HepG2 (cell line): Measurements from ENCODE around the gene ABRACL. TPM values are rescaled to one million over a fixed set of nuclear protein-coding genes. Genes with fewer than 3 reads are reported as not detected.

Experiments used
- BCL6 ChIP-seq: IDR thresholded peaks from 2 replicates; pipeline ENCODE4 v1.6.1; 2016; ENCODE audit warnings: missing genetic modification reagents, missing compliant biosample characterization
- EED ChIP-seq: sonication (generic); formaldehyde crosslinking; IDR thresholded peaks from 2 replicates; pipeline ENCODE4 v1.5.0; 2020; ENCODE audit warnings: mild to moderate bottlenecking, missing genetic modification reagents
- GABPA ChIP-seq, 2 experiments: IDR thresholded peaks; 2 replicates each; pipeline ENCODE4 v1.6.1; 2011 to 2016; ENCODE audit warnings: low read depth in 2 of 2, low read length in 1 of 2, missing biosample characterization in 1 of 2, missing genetic modification characterization in 1 of 2
- MED8 ChIP-seq: sonication (generic); formaldehyde crosslinking; IDR thresholded peaks from 2 replicates; pipeline ENCODE4 v1.8.1; 2023; ENCODE audit warnings: mild to moderate bottlenecking, missing genetic modification reagents; ENCODE audit not compliant: insufficient replicate concordance
- MEIS2 ChIP-seq: sonication (generic); formaldehyde crosslinking; IDR thresholded peaks from 2 replicates; pipeline ENCODE4 v1.9.0; 2021; ENCODE audit warnings: mild to moderate bottlenecking, missing genetic modification reagents
- NR2C2 ChIP-seq: sonication (generic); formaldehyde crosslinking; IDR thresholded peaks from 2 replicates; pipeline ENCODE4 v1.4.0; 2020; ENCODE audit warnings: missing genetic modification reagents, mild to moderate bottlenecking, moderate library complexity, borderline replicate concordance
- RBFOX2 ChIP-seq: fragments of 200-400 bp; formaldehyde crosslinking; IDR thresholded peaks from 2 replicates; pipeline ENCODE4 v1.6.1; 2017; ENCODE audit warnings: low read depth, mild to moderate bottlenecking, low read length
- RFXAP ChIP-seq: sonication (generic); formaldehyde crosslinking; IDR thresholded peaks from 2 replicates; pipeline ENCODE4 v1.4.0; 2020; ENCODE audit warnings: missing genetic modification reagents, borderline replicate concordance
- YEATS4 ChIP-seq: sonication (generic); formaldehyde crosslinking; IDR thresholded peaks from 2 replicates; pipeline ENCODE4 v1.4.0; 2020; ENCODE audit warnings: missing genetic modification reagents, borderline replicate concordance
- ZBTB20 ChIP-seq: sonication (generic); formaldehyde crosslinking; IDR thresholded peaks from 2 replicates; pipeline ENCODE4 v1.8.1; 2023; ENCODE audit warnings: missing genetic modification reagents, low read depth, mild to moderate bottlenecking, borderline replicate concordance
- ZNF124 ChIP-seq: sonication (generic); formaldehyde crosslinking; IDR thresholded peaks from 2 replicates; pipeline ENCODE4 v1.4.0; 2020; ENCODE audit warnings: missing genetic modification reagents
- ZNF282 ChIP-seq: fragments of 450-650 bp; IDR thresholded peaks from 2 replicates; pipeline ENCODE4 v1.6.1; 2018; ENCODE audit not compliant: partially characterized antibody
- ZNF317 ChIP-seq: sonication (generic); formaldehyde crosslinking; IDR thresholded peaks from 2 replicates; pipeline ENCODE4 v1.5.0; 2020; ENCODE audit warnings: mild to moderate bottlenecking, missing genetic modification reagents
- ZNF33B ChIP-seq: sonication (generic); formaldehyde crosslinking; IDR thresholded peaks from 2 replicates; pipeline ENCODE4 v1.5.1; 2020; ENCODE audit warnings: mild to moderate bottlenecking, missing genetic modification reagents
- polyA plus RNA-seq, 8 experiments: library from polyadenylated mRNA; depleted of rRNA in 3 of 8; stranded (reverse) in 7 of 8; unstranded in 1 of 8; fragments of >200 nt; fragmentation: Illumina TruSeq in 4 of 8; extraction: Trizol in 4 of 8; gene quantifications; 2 replicates each; pipeline versions ENCODE4 v1.2.1 to v1.2.3, GENCODE V29; 2011 to 2016; ENCODE audit warnings: low read depth in 4 of 8, missing spikeins in 1 of 8, mixed read lengths in 1 of 8; ENCODE audit not compliant: insufficient read depth in 1 of 8
- total RNA-seq, 5 experiments: library from RNA; depleted of rRNA; stranded (reverse); fragments of >200 nt; fragmentation: Illumina TruSeq; extraction: Trizol; gene quantifications; 2 replicates each; pipeline ENCODE4 v1.2.3, GENCODE V29; 2016; ENCODE audit warnings: low read depth in 1 of 5
- TF ChIP-seq, protein P1 (sequence below): sonication (generic); formaldehyde crosslinking; IDR thresholded peaks from 2 replicates; pipeline ENCODE4 v1.5.1; 2020; ENCODE audit warnings: mild to moderate bottlenecking, missing genetic modification reagents, borderline replicate concordance
- TF ChIP-seq, protein P2 (sequence below): fragments of 450-650 bp; IDR thresholded peaks from 2 replicates; pipeline ENCODE4 v1.6.1; 2017; ENCODE audit warnings: mild to moderate bottlenecking
- TF ChIP-seq, protein P3 (sequence below): sonication (generic); formaldehyde crosslinking; IDR thresholded peaks from 2 replicates; pipeline ENCODE4 v1.4.0; 2020; ENCODE audit warnings: mild to moderate bottlenecking, missing genetic modification reagents
- TF ChIP-seq, protein P4 (sequence below): sonication (generic); formaldehyde crosslinking; IDR thresholded peaks from 2 replicates; pipeline ENCODE4 v1.8.1; 2023; ENCODE audit warnings: mild to moderate bottlenecking, moderate library complexity, missing genetic modification reagents
- TF ChIP-seq, protein P5 (sequence below): sonication (generic); formaldehyde crosslinking; IDR thresholded peaks from 2 replicates; pipeline ENCODE4 v1.5.0; 2020; ENCODE audit warnings: missing genetic modification reagents
- TF ChIP-seq, protein P6 (sequence below): sonication (generic); formaldehyde crosslinking; IDR thresholded peaks from 2 replicates; pipeline ENCODE4 v1.5.0; 2020; ENCODE audit warnings: missing genetic modification reagents, mild to moderate bottlenecking, borderline replicate concordance

ABRACL gene
- total and polyA plus RNA-seq, 2 of the 13 experiments (the other 11 are each of a cell fraction or from before 2014, with no cell fraction given) = 1.4 to 5.4 TPM

DNA sequence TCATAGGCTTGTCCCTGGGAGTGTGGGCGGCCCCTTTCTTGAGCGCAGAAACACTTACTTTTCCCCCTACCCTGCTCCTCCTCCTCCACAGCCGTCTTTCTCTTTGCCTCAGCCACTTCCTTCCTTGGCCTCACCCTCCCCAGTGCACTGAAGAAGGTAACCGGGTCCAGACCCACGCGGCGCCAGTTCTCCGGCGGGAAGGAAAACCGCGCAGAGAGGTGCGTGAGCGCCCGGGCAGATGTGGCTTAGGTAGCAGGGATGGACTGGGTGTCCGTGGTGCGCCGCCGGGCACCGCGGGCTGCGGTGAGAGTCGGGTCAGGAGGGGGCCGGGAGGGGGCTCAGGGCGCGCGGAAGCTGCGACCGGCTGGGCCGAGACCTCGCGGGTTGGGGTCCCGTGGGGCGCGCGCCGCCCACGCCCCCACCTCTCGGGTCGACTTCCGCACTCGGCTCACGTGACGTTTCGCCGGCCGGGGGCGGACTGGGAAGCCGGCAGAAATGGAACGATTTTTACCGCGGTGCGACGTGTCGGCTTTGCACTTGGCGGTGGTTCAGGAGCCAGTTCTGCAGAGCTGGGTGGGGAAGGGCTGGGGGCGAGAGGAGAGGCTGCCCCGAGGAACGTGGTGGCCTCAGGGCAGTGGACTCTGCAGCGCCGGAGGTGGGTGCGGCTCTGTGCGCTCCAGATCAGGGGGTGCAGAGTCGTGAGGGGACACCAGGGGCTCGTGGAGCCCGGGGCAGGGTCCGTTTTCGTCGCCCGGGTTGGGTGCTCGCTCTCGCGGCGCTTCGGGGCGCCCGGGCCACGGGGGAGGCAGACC lies at the start of gene ABRACL (continued):
- TF ChIP-seq, protein P1, sequence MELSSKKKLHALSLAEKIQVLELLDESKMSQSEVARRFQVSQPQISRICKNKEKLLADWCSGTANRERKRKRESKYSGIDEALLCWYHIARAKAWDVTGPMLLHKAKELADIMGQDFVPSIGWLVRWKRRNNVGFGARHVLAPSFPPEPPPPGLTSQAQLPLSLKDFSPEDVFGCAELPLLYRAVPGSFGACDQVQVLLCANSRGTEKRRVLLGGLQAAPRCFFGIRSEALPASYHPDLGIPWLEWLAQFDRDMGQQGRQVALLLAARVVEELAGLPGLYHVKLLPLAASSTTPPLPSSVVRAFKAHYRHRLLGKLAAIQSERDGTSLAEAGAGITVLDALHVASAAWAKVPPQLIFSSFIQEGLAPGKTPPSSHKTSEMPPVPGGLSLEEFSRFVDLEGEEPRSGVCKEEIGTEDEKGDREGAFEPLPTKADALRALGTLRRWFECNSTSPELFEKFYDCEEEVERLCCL (CRISPR knock-in tag) = 0 out of 2 replicates have a peak, but pooled peaks have one; percentile 47
- TF ChIP-seq ZNF33B (CRISPR knock-in tag) (no peak), RBFOX2 (0 out of 2 replicates have a peak, but pooled peaks have one; percentile 37), BCL6 (0 out of 2 replicates have a peak, but pooled peaks have one; percentile 12), GABPA (IDR thresholded peaks at IDR 0.05; ENCODE audit: low read depth, low read length) (no peak), GABPA (CRISPR knock-in tag; IDR thresholded peaks at IDR 0.05; ENCODE audit: low read depth) (no peak), MEIS2 (CRISPR knock-in tag) (no peak), ZNF317 (CRISPR knock-in tag) (no peak), ZNF124 (CRISPR knock-in tag) (no peak), NR2C2 (peak; percentile 54; the same call in 1 of the 2 replicates), YEATS4 (CRISPR knock-in tag) (peak; percentile 31; the same call in 1 of the 2 replicates), ZBTB20 (CRISPR knock-in tag) (no peak), RFXAP (CRISPR knock-in tag) (no peak), ZNF282 (no peak), EED (peak; percentile 59), MED8 (peak; percentile 61)
- TF ChIP-seq, protein P2, sequence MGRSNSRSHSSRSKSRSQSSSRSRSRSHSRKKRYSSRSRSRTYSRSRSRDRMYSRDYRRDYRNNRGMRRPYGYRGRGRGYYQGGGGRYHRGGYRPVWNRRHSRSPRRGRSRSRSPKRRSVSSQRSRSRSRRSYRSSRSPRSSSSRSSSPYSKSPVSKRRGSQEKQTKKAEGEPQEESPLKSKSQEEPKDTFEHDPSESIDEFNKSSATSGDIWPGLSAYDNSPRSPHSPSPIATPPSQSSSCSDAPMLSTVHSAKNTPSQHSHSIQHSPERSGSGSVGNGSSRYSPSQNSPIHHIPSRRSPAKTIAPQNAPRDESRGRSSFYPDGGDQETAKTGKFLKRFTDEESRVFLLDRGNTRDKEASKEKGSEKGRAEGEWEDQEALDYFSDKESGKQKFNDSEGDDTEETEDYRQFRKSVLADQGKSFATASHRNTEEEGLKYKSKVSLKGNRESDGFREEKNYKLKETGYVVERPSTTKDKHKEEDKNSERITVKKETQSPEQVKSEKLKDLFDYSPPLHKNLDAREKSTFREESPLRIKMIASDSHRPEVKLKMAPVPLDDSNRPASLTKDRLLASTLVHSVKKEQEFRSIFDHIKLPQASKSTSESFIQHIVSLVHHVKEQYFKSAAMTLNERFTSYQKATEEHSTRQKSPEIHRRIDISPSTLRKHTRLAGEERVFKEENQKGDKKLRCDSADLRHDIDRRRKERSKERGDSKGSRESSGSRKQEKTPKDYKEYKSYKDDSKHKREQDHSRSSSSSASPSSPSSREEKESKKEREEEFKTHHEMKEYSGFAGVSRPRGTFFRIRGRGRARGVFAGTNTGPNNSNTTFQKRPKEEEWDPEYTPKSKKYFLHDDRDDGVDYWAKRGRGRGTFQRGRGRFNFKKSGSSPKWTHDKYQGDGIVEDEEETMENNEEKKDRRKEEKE = no peak
- TF ChIP-seq, protein P3, sequence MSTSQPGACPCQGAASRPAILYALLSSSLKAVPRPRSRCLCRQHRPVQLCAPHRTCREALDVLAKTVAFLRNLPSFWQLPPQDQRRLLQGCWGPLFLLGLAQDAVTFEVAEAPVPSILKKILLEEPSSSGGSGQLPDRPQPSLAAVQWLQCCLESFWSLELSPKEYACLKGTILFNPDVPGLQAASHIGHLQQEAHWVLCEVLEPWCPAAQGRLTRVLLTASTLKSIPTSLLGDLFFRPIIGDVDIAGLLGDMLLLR (CRISPR knock-in tag) = peak; percentile 63; the same call in 1 of the 2 replicates
- TF ChIP-seq, protein P4, sequence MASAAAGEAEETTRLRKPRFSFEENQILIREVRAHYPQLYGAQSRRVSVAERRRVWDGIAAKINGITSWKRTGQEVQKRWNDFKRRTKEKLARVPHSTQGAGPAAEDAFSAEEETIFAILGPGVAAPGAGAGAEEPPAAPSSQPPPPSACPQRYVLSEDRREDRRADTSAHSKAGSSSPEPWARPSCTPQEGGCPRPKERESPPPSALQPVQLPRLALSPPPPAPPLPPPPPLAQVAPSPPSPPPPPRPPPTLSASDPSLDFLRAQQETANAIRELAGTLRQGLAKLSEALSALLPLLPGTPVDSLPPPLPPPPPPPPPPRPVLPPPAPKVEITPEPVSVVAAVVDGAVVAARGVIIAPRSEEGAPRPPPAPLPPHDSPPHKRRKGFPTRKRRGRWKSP (CRISPR knock-in tag) = peak; percentile 7
- TF ChIP-seq, protein P5, sequence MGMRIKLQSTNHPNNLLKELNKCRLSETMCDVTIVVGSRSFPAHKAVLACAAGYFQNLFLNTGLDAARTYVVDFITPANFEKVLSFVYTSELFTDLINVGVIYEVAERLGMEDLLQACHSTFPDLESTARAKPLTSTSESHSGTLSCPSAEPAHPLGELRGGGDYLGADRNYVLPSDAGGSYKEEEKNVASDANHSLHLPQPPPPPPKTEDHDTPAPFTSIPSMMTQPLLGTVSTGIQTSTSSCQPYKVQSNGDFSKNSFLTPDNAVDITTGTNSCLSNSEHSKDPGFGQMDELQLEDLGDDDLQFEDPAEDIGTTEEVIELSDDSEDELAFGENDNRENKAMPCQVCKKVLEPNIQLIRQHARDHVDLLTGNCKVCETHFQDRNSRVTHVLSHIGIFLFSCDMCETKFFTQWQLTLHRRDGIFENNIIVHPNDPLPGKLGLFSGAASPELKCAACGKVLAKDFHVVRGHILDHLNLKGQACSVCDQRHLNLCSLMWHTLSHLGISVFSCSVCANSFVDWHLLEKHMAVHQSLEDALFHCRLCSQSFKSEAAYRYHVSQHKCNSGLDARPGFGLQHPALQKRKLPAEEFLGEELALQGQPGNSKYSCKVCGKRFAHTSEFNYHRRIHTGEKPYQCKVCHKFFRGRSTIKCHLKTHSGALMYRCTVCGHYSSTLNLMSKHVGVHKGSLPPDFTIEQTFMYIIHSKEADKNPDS (CRISPR knock-in tag) = peak; percentile 56; the same call in 1 of the 2 replicates
- TF ChIP-seq, protein P6, sequence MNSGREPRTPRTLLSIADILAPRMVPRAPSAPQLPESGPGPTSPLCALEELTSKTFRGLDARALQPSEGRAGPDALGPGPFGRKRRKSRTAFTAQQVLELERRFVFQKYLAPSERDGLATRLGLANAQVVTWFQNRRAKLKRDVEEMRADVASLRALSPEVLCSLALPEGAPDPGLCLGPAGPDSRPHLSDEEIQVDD = no peak
